ENCODE measurements around the gene RUNX3. TPM values are rescaled to one million over a fixed set of nuclear protein-coding genes. Genes with fewer than 3 reads are reported as not detected.

Gene RUNX3
- total RNA-seq, 1 experiment from 2014 or later, result 1.5 TPM

DNA sequence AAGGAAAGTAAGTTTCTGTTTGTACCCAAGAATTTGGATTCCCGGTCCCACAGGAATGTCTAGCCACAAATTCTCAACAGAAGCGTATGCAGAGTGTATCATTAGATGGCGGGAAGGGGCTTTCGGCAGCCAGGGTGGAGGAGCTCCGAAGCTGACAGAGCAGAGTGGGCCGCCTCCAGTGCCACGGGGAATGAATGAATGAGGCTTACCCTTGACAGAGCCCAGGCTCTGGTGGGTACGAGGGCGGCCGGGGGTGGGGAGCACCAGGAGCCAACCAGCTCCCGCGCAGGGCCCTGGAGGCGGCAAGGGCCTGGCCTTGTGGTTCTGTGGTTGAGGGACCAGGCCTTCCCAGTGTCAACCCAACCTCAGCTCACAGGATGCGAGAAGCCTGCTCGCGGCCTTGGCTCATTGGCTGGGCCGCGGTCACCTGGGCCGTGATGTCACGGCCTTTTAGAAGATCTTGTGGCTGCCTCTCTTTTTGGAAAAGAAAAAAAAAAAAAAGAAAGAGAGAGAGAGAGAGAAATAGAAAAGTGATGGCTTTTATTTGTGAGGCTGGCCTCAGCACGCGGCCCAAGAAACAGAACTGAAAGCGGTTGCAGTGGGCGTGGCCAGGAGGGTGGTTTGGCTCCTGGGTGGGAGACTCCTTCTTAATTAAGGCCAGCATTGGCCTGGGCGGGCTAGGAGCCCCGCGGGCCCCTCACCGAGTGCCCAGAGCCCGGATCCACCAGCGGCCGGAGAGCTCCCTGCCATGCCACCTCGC is 34.9 kb upstream of the RUNX3 start:
- no peak overlapping the region for H3K27ac Mint-ChIP-seq
- no peaks in the 10 kb centered on the region for H3K36me3 Mint-ChIP-seq
- H3K27me3 Mint-ChIP-seq (ENCODE audit: low read depth), result peaks cover 3% of the 10 kb centered on the region; the same call in 1 of the 2 replicates
- H3K9me3 Mint-ChIP-seq, result no peaks in the 10 kb centered on the region
- DNase-seq (ENCODE audit: low spot score), result no peak
- H3K4me3 Mint-ChIP-seq, result no peak overlapping the region
- ChIA-PET CTCF (interaction anchor here (0.6 to 1.0 kb wide), 3 partner anchors 17 to 536 kb away, joined by 3 read pairs; no protein-coding TSS in a partner anchor), POLR2A (interaction anchor here (0.5 kb wide), 1 partner anchor 38 kb away, joined by 8 read pairs; no protein-coding TSS in a partner anchor)
- TF ChIP-seq NFYB (CRISPR knock-in tag; conservative IDR thresholded peaks at IDR 0.05; ENCODE audit: low read depth) (peak; percentile 39), MLX (CRISPR knock-in tag; IDR thresholded peaks at IDR 0.05) (no peak), USF1 (CRISPR knock-in tag; IDR thresholded peaks at IDR 0.05) (peak; percentile 49; the same call in 1 of the 2 replicates), USF2 (CRISPR knock-in tag; IDR thresholded peaks at IDR 0.05) (peak; percentile 63)
- TF ChIP-seq, protein P1, sequence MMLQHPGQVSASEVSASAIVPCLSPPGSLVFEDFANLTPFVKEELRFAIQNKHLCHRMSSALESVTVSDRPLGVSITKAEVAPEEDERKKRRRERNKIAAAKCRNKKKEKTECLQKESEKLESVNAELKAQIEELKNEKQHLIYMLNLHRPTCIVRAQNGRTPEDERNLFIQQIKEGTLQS (CRISPR knock-in tag; conservative IDR thresholded peaks at IDR 0.05), result no peak
- H3K4me1 Mint-ChIP-seq, result peaks cover 5% of the 10 kb centered on the region
- peak; percentile 46 for ATAC-seq

DNA sequence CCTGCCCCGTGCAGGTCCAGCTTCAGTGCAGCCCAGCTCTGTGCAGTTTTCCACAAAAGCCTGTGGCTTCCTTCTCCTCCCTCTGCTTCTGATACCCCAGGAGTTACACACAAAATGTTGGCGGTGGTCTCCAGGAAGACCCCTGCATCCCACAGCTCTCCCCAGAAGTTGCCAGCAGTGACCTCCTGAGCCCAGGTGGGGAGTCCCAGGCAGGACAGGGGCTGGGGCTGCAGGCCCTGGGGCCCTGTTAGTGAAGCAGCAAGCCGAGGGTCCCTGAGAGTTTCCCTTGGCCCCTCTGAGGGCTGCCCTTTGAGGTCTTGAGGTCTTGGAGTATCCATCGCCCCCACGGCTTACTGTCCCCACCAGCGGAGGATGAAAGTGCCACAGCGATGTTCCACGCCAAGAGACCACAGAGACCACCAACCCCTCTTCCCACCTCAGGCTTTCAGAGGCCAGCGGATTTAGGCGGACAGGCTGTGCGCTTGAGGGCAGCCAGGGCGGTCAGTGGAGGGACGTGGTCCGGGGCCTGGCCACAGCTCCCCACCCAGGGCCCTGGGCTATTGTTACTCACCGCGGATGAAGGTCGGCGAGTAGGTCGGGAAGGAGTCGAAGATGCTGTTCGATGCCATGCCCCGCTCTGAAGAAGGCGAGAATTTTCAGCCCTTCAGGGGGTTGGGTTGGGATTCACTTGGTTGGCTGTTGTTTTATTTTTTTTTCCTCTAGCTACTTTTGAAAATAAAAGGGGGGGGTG is 34.0 kb upstream of the RUNX3 start:
- no peak for DNase-seq (ENCODE audit: low spot score)
- Mint-ChIP-seq H3K4me1 (0 out of 2 replicates have a peak, but pooled peaks cover 3% of the 10 kb centered on the region), H3K27me3 (ENCODE audit: low read depth) (peaks cover 3% of the 10 kb centered on the region; the same call in 1 of the 2 replicates), H3K9me3 (no peaks in the 10 kb centered on the region), H3K4me3 (no peak overlapping the region), H3K36me3 (no peaks in the 10 kb centered on the region), H3K27ac (no peak overlapping the region)
- no peak for ATAC-seq
- TF ChIP-seq, protein P2, sequence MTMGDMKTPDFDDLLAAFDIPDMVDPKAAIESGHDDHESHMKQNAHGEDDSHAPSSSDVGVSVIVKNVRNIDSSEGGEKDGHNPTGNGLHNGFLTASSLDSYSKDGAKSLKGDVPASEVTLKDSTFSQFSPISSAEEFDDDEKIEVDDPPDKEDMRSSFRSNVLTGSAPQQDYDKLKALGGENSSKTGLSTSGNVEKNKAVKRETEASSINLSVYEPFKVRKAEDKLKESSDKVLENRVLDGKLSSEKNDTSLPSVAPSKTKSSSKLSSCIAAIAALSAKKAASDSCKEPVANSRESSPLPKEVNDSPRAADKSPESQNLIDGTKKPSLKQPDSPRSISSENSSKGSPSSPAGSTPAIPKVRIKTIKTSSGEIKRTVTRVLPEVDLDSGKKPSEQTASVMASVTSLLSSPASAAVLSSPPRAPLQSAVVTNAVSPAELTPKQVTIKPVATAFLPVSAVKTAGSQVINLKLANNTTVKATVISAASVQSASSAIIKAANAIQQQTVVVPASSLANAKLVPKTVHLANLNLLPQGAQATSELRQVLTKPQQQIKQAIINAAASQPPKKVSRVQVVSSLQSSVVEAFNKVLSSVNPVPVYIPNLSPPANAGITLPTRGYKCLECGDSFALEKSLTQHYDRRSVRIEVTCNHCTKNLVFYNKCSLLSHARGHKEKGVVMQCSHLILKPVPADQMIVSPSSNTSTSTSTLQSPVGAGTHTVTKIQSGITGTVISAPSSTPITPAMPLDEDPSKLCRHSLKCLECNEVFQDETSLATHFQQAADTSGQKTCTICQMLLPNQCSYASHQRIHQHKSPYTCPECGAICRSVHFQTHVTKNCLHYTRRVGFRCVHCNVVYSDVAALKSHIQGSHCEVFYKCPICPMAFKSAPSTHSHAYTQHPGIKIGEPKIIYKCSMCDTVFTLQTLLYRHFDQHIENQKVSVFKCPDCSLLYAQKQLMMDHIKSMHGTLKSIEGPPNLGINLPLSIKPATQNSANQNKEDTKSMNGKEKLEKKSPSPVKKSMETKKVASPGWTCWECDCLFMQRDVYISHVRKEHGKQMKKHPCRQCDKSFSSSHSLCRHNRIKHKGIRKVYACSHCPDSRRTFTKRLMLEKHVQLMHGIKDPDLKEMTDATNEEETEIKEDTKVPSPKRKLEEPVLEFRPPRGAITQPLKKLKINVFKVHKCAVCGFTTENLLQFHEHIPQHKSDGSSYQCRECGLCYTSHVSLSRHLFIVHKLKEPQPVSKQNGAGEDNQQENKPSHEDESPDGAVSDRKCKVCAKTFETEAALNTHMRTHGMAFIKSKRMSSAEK (CRISPR knock-in tag; IDR thresholded peaks at IDR 0.05; ENCODE audit: borderline replicate concordance), result no peak
- no peak for TF ChIP-seq SP1 (CRISPR knock-in tag; conservative IDR thresholded peaks at IDR 0.05)
- TF ChIP-seq FOXP1 (CRISPR knock-in tag; IDR thresholded peaks at IDR 0.05; ENCODE audit: borderline replicate concordance), result no peak
- TF ChIP-seq, protein P3, sequence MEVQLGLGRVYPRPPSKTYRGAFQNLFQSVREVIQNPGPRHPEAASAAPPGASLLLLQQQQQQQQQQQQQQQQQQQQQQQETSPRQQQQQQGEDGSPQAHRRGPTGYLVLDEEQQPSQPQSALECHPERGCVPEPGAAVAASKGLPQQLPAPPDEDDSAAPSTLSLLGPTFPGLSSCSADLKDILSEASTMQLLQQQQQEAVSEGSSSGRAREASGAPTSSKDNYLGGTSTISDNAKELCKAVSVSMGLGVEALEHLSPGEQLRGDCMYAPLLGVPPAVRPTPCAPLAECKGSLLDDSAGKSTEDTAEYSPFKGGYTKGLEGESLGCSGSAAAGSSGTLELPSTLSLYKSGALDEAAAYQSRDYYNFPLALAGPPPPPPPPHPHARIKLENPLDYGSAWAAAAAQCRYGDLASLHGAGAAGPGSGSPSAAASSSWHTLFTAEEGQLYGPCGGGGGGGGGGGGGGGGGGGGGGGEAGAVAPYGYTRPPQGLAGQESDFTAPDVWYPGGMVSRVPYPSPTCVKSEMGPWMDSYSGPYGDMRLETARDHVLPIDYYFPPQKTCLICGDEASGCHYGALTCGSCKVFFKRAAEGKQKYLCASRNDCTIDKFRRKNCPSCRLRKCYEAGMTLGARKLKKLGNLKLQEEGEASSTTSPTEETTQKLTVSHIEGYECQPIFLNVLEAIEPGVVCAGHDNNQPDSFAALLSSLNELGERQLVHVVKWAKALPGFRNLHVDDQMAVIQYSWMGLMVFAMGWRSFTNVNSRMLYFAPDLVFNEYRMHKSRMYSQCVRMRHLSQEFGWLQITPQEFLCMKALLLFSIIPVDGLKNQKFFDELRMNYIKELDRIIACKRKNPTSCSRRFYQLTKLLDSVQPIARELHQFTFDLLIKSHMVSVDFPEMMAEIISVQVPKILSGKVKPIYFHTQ (CRISPR knock-in tag; IDR thresholded peaks at IDR 0.05), result no peak
- TF ChIP-seq USF1 (CRISPR knock-in tag; IDR thresholded peaks at IDR 0.05), result no peak
- TF ChIP-seq NFE2L1 (CRISPR knock-in tag; IDR thresholded peaks at IDR 0.05), result no peak
- TF ChIP-seq E2F5 (CRISPR knock-in tag; IDR thresholded peaks at IDR 0.05), result no peak
- no peak for TF ChIP-seq ZNF263 (CRISPR knock-in tag; IDR thresholded peaks at IDR 0.05; ENCODE audit: low read depth)
- TF ChIP-seq ATF1 (CRISPR knock-in tag; IDR thresholded peaks at IDR 0.05), result no peak
- no peak for TF ChIP-seq SMAD4 (CRISPR knock-in tag; IDR thresholded peaks at IDR 0.05)
- ChIA-PET POLR2A (no interaction called here), CTCF (interaction anchor here (0.6 to 1.0 kb wide), 3 partner anchors 16 to 537 kb away, joined by 3 read pairs; no protein-coding TSS in a partner anchor)

Measured in WTC11 (cell line).